GM12878 (cell line): ENCODE measurements around the gene RHEB. TPM values are rescaled to one million over a fixed set of nuclear protein-coding genes. Genes with fewer than 3 reads are reported as not detected.

ENCODE experiments used
- ATAC-seq: fragments of 200-7000 bp; cut with Tn5 transposase; 3 replicates; pipeline ENCODE4 v1.9.1; 2020; ENCODE audit warnings: mild to moderate bottlenecking, moderate library complexity
- BruUV-seq: library from RNA; stranded (reverse); fragments of 400-500 nt; replicated peaks from 2 replicates; lab custom pipeline; 2021; lab: Mats Ljungman, UMichigan
- CTCF ChIA-PET: fragments of 300-600 bp; sonication (Branson Sonifier 250); formaldehyde crosslinking; extraction: SDS; loops from one replicate; lab custom pipeline; 2021; ENCODE audit warnings: inconsistent platforms; lab: Yijun Ruan, JAX
- POLR2A ChIA-PET: fragments of 350-600 bp; formaldehyde crosslinking; extraction: SDS; loops from one replicate; lab custom pipeline; 2021; ENCODE audit warnings: inconsistent platforms; lab: Charles Lee
- RAD21 ChIA-PET: fragments of 300-600 bp; sonication (Branson Sonifier 250); formaldehyde crosslinking; loops from one replicate; lab custom pipeline; 2023; ENCODE audit warnings: antibody characterized with exemption; ENCODE audit not compliant: unreplicated experiment; lab: Charles Lee
- SMC1A ChIA-PET: fragments of 300-600 bp; sonication (Branson Sonifier 250); formaldehyde crosslinking; loops from one replicate; lab custom pipeline; 2023; ENCODE audit not compliant: unreplicated experiment, uncharacterized antibody; lab: Charles Lee
- DNase-seq: peaks from one replicate; pipeline ENCODE4 v3.0.0-alpha.2; 2011; ENCODE audit warnings: low read depth, low spot score
- FAIRE-seq: peaks from 3 replicates; lab custom pipeline; 2011; peaks lifted over from hg19 to GRCh38; lab: Jason Lieb, UNC
- H2AFZ ChIP-seq: 2 replicates; pipeline ENCODE4 v1.6.0; 2011; ENCODE audit warnings: low read depth, low read length, control low read depth; ENCODE audit not compliant: control insufficient read depth
- H3K27ac ChIP-seq: 2 replicates; pipeline ENCODE4 v1.5.1; 2011; ENCODE audit warnings: control low read depth; ENCODE audit not compliant: control insufficient read depth, insufficient read depth
- H3K27me3 ChIP-seq, 2 experiments: replicated peaks in 1 of 2; 2 replicates each; pipeline versions ENCODE4 v1.6.0 to v1.6.1; 2011; ENCODE audit warnings: low read length in 1 of 2; ENCODE audit not compliant: control insufficient read depth in 2 of 2, insufficient read depth in 2 of 2
- H3K36me3 ChIP-seq, 2 experiments: 2 replicates each; pipeline ENCODE4 v1.5.1; 2011; ENCODE audit warnings: low read length in 1 of 2; ENCODE audit not compliant: control insufficient read depth in 2 of 2, insufficient read depth in 2 of 2
- H3K4me1 ChIP-seq: 2 replicates; pipeline ENCODE4 v1.6.1; 2011; ENCODE audit warnings: mild to moderate bottlenecking, low read length, moderate library complexity, mixed read lengths; ENCODE audit not compliant: control insufficient read depth, insufficient read depth
- H3K4me2 ChIP-seq: 2 replicates; pipeline ENCODE4 v1.6.0; 2011; ENCODE audit warnings: control low read depth; ENCODE audit not compliant: control insufficient read depth, insufficient read depth
- H3K4me3 ChIP-seq: fragments of 200-600 bp; sonication (generic); 2 replicates; pipeline ENCODE4 v1.5.1; 2016
- H3K79me2 ChIP-seq: 2 replicates; pipeline ENCODE4 v1.6.0; 2011; ENCODE audit warnings: low read length; ENCODE audit not compliant: control insufficient read depth, insufficient read depth
- H3K9ac ChIP-seq: 2 replicates; pipeline ENCODE4 v1.8.0; 2011; ENCODE audit warnings: low read length, control low read depth, mixed read lengths; ENCODE audit not compliant: control insufficient read depth, insufficient read depth
- H3K9me3 ChIP-seq: replicated peaks from 3 replicates; pipeline ENCODE4 v1.5.1; 2011; ENCODE audit warnings: mild to moderate bottlenecking, low read length; ENCODE audit not compliant: control insufficient read depth, insufficient read depth
- H4K20me1 ChIP-seq: 2 replicates; pipeline ENCODE4 v1.6.0; 2011; ENCODE audit not compliant: control insufficient read depth, insufficient read depth
- ASH2L ChIP-seq: fragments of 300-600, 200-600 bp; sonication (generic); IDR thresholded peaks from 2 replicates; pipeline ENCODE4 v1.6.1; 2017; ENCODE audit warnings: low read depth, mild to moderate bottlenecking, borderline replicate concordance
- CREM ChIP-seq: IDR thresholded peaks from 2 replicates; pipeline ENCODE4 v1.6.1; 2014; ENCODE audit warnings: antibody characterized with exemption, low read depth
- FOS ChIP-seq: IDR thresholded peaks from 3 replicates; pipeline ENCODE4 v1.6.1; 2011; ENCODE audit warnings: borderline replicate concordance; ENCODE audit not compliant: insufficient read length; ENCODE audit errors: extremely low read depth
- GATAD2B ChIP-seq: fragments of 450-650 bp; conservative IDR thresholded peaks from 2 replicates; pipeline ENCODE4 v1.6.1; 2017; ENCODE audit warnings: low read depth, mild to moderate bottlenecking, moderate library complexity
- LARP7 ChIP-seq: fragments of 450-650 bp; IDR thresholded peaks from 2 replicates; pipeline ENCODE4 v1.6.1; 2017; ENCODE audit warnings: mild to moderate bottlenecking
- MXI1 ChIP-seq: fragments of 150-350 bp; IDR thresholded peaks from 2 replicates; pipeline ENCODE4 v1.6.1; 2011; ENCODE audit warnings: low read depth, mild to moderate bottlenecking, inconsistent platforms, low read length, improper control_type of control experiment
- MYB ChIP-seq: fragments of 150-350 bp; IDR thresholded peaks from 2 replicates; pipeline ENCODE4 v1.6.1; 2014; ENCODE audit warnings: mild to moderate bottlenecking, low read depth, low read length, borderline replicate concordance
- NBN ChIP-seq: fragments of 450-650 bp; IDR thresholded peaks from 2 replicates; pipeline ENCODE4 v1.6.1; 2016
- NRF1 ChIP-seq: conservative IDR thresholded peaks from 2 replicates; pipeline ENCODE4 v1.6.1; 2011; ENCODE audit warnings: mild to moderate bottlenecking, low read depth, low read length, improper control_type of control experiment
- POLR2AphosphoS2 ChIP-seq: IDR thresholded peaks from 2 replicates; pipeline ENCODE4 v1.6.1; 2011; ENCODE audit warnings: low read depth, mild to moderate bottlenecking, low read length, improper control_type of control experiment, moderate library complexity
- POU2F2 ChIP-seq: IDR thresholded peaks from 3 replicates; pipeline ENCODE4 v1.6.1; 2011; ENCODE audit warnings: low read depth, mild to moderate bottlenecking, low read length, borderline replicate concordance
- RAD51 ChIP-seq: fragments of 450-650 bp; IDR thresholded peaks from 2 replicates; pipeline ENCODE4 v1.6.1; 2016; ENCODE audit warnings: moderate library complexity, mild to moderate bottlenecking, inconsistent platforms
- RELA ChIP-seq: fragments of 450-650 bp; IDR thresholded peaks from 2 replicates; pipeline ENCODE4 v1.8.0; 2014; ENCODE audit warnings: borderline replicate concordance; ENCODE audit not compliant: partially characterized antibody
- SIN3A ChIP-seq: IDR thresholded peaks from 2 replicates; pipeline ENCODE4 v1.6.1; 2012; ENCODE audit warnings: low read depth, low read length, improper control_type of control experiment
- SREBF2 ChIP-seq: IDR thresholded peaks from 2 replicates; pipeline ENCODE4 v1.6.1; 2012; ENCODE audit warnings: mild to moderate bottlenecking, low read length
- TBL1XR1 ChIP-seq: IDR thresholded peaks from 2 replicates; pipeline ENCODE4 v1.6.1; 2012; ENCODE audit warnings: low read depth, low read length, improper control_type of control experiment
- ZNF274 ChIP-seq: IDR thresholded peaks from one replicate; pipeline ENCODE4 v1.8.0; 2011; ENCODE audit not compliant: insufficient read length, insufficient read depth
- WGBS: methylation state at CpG from one replicate; pipeline ENCODE4 v1.1.6; 2016; ENCODE audit warnings: low lambda C conversion rate; ENCODE audit not compliant: insufficient replicate concordance, insufficient coverage; ENCODE audit errors: missing lambda C conversion rate; 5-methylcytosine and 5-hydroxymethylcytosine counted together
- in situ Hi-C: fragments of 300-500 bp; cut with MboI; formaldehyde crosslinking; loops from 9 replicates; pipeline ENCODE4 v1.14.3; 2018; ENCODE audit warnings: mixed read lengths
- intact Hi-C: fragments of 100-400 bp; cut with micrococcal nuclease; formaldehyde crosslinking; loops from one replicate; pipeline ENCODE4 v1.14.2; 2022; ENCODE audit not compliant: unreplicated experiment
- polyA plus RNA-seq, 11 experiments: library from polyadenylated mRNA; depleted of rRNA in 4 of 11; unstranded in 6 of 11; stranded (reverse) in 5 of 11; fragments of >200 nt; fragmentation: Nextera tagmentation in 4 of 11; fragmentation: Illumina TruSeq in 1 of 11; extraction: Ambion mirVana in 4 of 11; extraction: Trizol in 1 of 11; gene quantifications; 1 replicate in 1 of 11; 2 replicates in 10 of 11; pipeline versions ENCODE4 v1.2.1 to v1.2.3, GENCODE V29; 2011 to 2016; ENCODE audit warnings: inconsistent platforms in 2 of 11, missing spikeins in 2 of 11, low read depth in 1 of 11
- total RNA-seq, 4 experiments: library from RNA; depleted of rRNA in 3 of 4; stranded (reverse); fragments of >200 nt in 3 of 4; fragmentation: Illumina TruSeq in 1 of 4; extraction: Trizol in 1 of 4; gene quantifications; 2 replicates each; pipeline versions ENCODE4 v1.2.1 to v1.2.3, GENCODE V29; 2013 to 2021

Gene RHEB
- total and polyA plus RNA-seq, 10 of the 15 experiments (the other 5 are each of a cell fraction or from before 2014, with no cell fraction given) = 6.2 to 67.8 (median 38.0) TPM

- Histone ChIP-seq H3K4me1 (no peaks in the 10 kb centered on the region; the same call in 1 of the 2 replicates), H3K4me3 (no peak overlapping the region), H3K9me3 (no peaks in the 10 kb centered on the region; the same call in 2 of the 3 replicates), H3K4me2 (no peak overlapping the region), H2AFZ (no peak overlapping the region), H3K79me2 (no peaks in the 10 kb centered on the region), H3K27ac (no peak overlapping the region), H3K36me3 (no peaks in the 10 kb centered on the region)
- ATAC-seq (no peak), FAIRE-seq (no peak)
- in situ Hi-C loops = no loop called here
- intact Hi-C loops = loop anchor here (1.0 kb wide), 1 partner anchor 84 kb away; no protein-coding TSS in a partner anchor
- SMC1A ChIA-PET = no interaction called here
- CTCF ChIA-PET = interaction anchor here (0.5 to 1.0 kb wide), 2 partner anchors 19 to 204 kb away, joined by 3 to 5 read pairs; no protein-coding TSS in a partner anchor
- WGBS = 50% methylated on average over 23 of the region's 23 CpGs
- no TSS peak for BruUV-seq
- POLR2A ChIA-PET = no interaction called here
- TF ChIP-seq MYB (no peak), TBL1XR1 (no peak), NRF1 (no peak), FOS (no peak), LARP7 (no peak), SREBF2 (no peak), POU2F2 (no peak), SIN3A (no peak), CREM (no peak), MXI1 (no peak), ASH2L (no peak), RAD51 (no peak), NBN (no peak), RELA (no peak), ZNF274 (no peak), POLR2AphosphoS2 (no peak), GATAD2B (no peak)
- TF ChIP-seq, all 136 proteins: peak for 0
- no peak overlapping the region for H3K9ac ChIP-seq
- no peak for DNase-seq
- RAD21 ChIA-PET = no interaction called here
- H3K27me3 ChIP-seq = no peaks in the 10 kb centered on the region
- H4K20me1 ChIP-seq = no peaks in the 10 kb centered on the region
Measured at GRCh38 chr7:151451626-151452571, 67.8 kb downstream of the RHEB start.
